DMS53 treated with DMSO at 0.1 percent for 48 hours (cell line): ENCODE measurements around the gene TSPAN14.

ENCODE experiments used
- DNase-seq: peaks from one replicate; lab custom pipeline; 2025; ENCODE audit not compliant: unreplicated experiment; lab: John Stamatoyannopoulos, UW

The TSPAN14 gene

DNA sequence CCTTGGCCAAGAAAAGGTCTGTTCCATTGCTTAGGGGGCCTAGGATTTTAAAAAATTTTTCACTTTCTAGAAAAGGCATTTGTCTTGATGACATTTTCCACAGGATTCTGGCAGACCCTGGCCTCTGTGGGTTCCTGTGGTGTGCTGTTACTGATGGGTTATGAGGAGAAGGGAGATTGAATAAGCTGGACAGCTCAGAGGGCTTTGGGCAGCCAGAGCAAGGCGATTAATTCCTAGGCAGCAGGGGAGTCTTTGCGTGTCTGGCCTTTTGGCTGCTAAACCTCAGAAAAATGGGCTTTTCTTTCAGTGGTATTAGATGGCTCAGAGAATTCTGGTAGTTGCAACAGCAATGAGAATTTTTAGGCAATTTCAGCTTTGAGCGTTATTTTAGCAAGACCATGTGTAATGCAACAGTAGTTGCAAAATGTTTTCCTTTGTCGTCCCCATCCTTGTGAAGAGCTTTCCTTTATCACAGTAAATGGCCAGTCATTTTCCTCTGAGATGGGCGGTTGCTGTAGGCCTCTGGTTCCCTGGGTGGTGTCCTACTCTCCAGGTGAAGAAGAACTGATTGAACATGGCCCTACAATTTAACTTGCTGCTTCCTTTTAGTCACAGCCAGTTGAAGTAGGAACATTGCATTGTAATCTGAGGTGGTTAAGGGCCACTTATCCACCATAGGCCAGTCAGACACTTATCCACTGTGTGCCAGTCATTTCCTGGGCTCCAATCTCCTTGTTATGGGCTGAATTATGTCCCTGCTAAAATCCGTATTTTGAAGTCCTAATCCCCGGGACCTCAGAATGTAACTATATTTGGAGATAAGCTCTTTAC is 126.7 kb downstream of the TSPAN14 start:
- no peak for DNase-seq

DNA sequence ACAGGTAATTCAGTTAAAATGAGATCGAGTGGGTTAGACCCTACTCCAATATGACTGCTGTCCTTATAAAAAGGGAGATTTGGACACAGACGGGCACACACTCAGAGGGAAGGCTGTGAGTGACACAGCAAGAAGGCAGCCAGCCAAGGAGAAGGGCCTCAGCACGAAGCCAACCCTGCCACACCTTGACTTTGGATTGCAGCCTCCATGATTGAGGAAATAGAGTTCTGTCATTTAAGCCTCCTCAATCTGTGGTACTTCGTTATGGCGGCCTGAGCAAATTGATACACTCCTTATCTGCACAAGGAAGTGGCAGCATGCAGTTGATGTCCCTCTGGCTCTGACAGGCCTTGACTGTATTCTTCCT is 127.3 kb downstream of the TSPAN14 start:
- DNase-seq: no peak

DNA sequence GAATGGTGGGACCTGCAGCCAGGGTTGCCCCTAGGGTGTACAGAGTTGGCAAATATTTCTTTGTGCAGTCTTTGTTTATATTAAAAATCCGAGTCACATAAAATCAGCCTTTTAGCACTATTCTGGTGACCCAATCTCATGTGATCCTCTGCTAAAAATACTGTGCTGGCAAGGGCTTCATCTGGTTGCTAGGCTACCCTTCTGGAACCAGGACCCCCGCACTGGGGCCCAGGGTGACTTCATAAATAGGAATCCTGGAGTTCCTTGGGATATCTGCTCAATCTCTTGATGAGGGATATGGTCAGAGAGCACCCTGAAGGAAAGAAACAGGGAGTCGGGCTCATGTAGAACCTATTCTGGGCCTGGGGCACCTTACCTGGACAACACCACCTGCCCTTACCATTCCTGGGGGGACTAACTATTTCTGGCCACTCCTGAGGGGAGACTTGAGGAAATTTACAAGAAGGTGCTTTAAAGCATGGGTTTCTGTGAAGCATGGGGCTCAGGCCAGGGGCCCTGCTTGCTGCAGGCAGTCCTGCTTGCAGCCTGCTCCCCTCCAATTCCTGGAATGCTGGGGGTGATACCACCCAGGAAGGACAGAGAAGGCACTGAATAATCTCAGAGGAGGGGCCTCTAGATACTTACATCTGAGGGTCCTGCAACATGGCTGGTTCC is 128.3 kb downstream of the TSPAN14 start:
- DNase-seq: no peak
